ENCODE measurements around the gene KCNH4. TPM values are rescaled to one million over a fixed set of nuclear protein-coding genes. Genes with fewer than 3 reads are reported as not detected.

KCNH4 gene
- total and polyA plus RNA-seq, 2 experiments from 2014 or later = 0.17 to 0.23 TPM

- H3K9me3 ChIP-seq (ENCODE audit: low read depth) = no peaks in the 10 kb centered on the region
- H3K4me3 ChIP-seq = no peak overlapping the region
- H3K27ac ChIP-seq = no peak overlapping the region
- H3K27me3 ChIP-seq = no peaks in the 10 kb centered on the region
- no peaks in the 10 kb centered on the region for H3K4me1 ChIP-seq (ENCODE audit: insufficient read depth)
- no peak overlapping the region for H3K4me2 ChIP-seq
- H2AFZ ChIP-seq = no peak overlapping the region
- no peaks in the 10 kb centered on the region for H4K20me1 ChIP-seq (ENCODE audit: insufficient read depth, poor library complexity, severe bottlenecking)
- 92% methylated on average over 2 of the region's 2 CpGs for WGBS (ENCODE audit: low lambda C conversion rate, missing lambda C conversion rate)
- TF ChIP-seq EZH2 (IDR thresholded peaks at IDR 0.05; ENCODE audit: borderline replicate concordance) (no peak), EZH2phosphoT487 (IDR thresholded peaks at IDR 0.05; ENCODE audit: low read depth, severe bottlenecking, unreplicated experiment) (no peak), CTCF (IDR thresholded peaks at IDR 0.05; ENCODE audit: poor library complexity) (no peak)
- no peak for DNase-seq (ENCODE audit: low spot score)
- H3K36me3 ChIP-seq (replicated peaks; ENCODE audit: insufficient read depth, low read depth) = no peaks in the 10 kb centered on the region
- no peaks in the 10 kb centered on the region for H3K79me2 ChIP-seq
- no peaks in the 10 kb centered on the region for H3K9me2 ChIP-seq (replicated peaks; ENCODE audit: insufficient read depth)
Observed at GRCh38 chr17:42203354-42203753, 22.4 kb upstream of the KCNH4 start.

- Histone ChIP-seq H3K9me3 (ENCODE audit: low read depth) (no peaks in the 10 kb centered on the region), H3K27ac (no peak overlapping the region), H3K4me1 (ENCODE audit: insufficient read depth) (no peaks in the 10 kb centered on the region), H3K27me3 (no peaks in the 10 kb centered on the region), H3K4me2 (no peak overlapping the region), H4K20me1 (ENCODE audit: insufficient read depth, poor library complexity, severe bottlenecking) (no peaks in the 10 kb centered on the region), H2AFZ (no peak overlapping the region), H3K9me2 (replicated peaks; ENCODE audit: insufficient read depth) (no peaks in the 10 kb centered on the region), H3K4me3 (no peak overlapping the region), H3K79me2 (no peaks in the 10 kb centered on the region), H3K36me3 (replicated peaks; ENCODE audit: insufficient read depth, low read depth) (no peaks in the 10 kb centered on the region)
- no peak for DNase-seq (ENCODE audit: low spot score)
- TF ChIP-seq CTCF (IDR thresholded peaks at IDR 0.05; ENCODE audit: poor library complexity) (no peak), EZH2phosphoT487 (IDR thresholded peaks at IDR 0.05; ENCODE audit: low read depth, severe bottlenecking, unreplicated experiment) (no peak), EZH2 (IDR thresholded peaks at IDR 0.05; ENCODE audit: borderline replicate concordance) (no peak)
- WGBS (ENCODE audit: low lambda C conversion rate, missing lambda C conversion rate) = 95% methylated on average over 5 of the region's 5 CpGs
Observed at GRCh38 chr17:42202696-42203095, 21.8 kb upstream of the KCNH4 start.

- DNase-seq (ENCODE audit: low spot score) = no peak
- Histone ChIP-seq H3K27me3 (no peaks in the 10 kb centered on the region), H4K20me1 (ENCODE audit: insufficient read depth, poor library complexity, severe bottlenecking) (no peaks in the 10 kb centered on the region), H3K9me2 (replicated peaks; ENCODE audit: insufficient read depth) (no peaks in the 10 kb centered on the region), H3K36me3 (replicated peaks; ENCODE audit: insufficient read depth, low read depth) (no peaks in the 10 kb centered on the region), H3K4me2 (no peak overlapping the region), H3K4me1 (ENCODE audit: insufficient read depth) (no peaks in the 10 kb centered on the region), H3K4me3 (no peak overlapping the region), H3K79me2 (no peaks in the 10 kb centered on the region), H3K27ac (no peak overlapping the region), H2AFZ (no peak overlapping the region), H3K9me3 (ENCODE audit: low read depth) (no peaks in the 10 kb centered on the region)
- 97% methylated on average over 6 of the region's 6 CpGs for WGBS (ENCODE audit: low lambda C conversion rate, missing lambda C conversion rate)
- TF ChIP-seq CTCF (IDR thresholded peaks at IDR 0.05; ENCODE audit: poor library complexity) (no peak), EZH2 (IDR thresholded peaks at IDR 0.05; ENCODE audit: borderline replicate concordance) (no peak), EZH2phosphoT487 (IDR thresholded peaks at IDR 0.05; ENCODE audit: low read depth, severe bottlenecking, unreplicated experiment) (no peak)
Observed at GRCh38 chr17:42202159-42202558, 21.2 kb upstream of the KCNH4 start.

GRCh38 chr17:42201458-42201772 is 20.5 kb upstream of the KCNH4 start:
- Histone ChIP-seq H4K20me1 (ENCODE audit: insufficient read depth, poor library complexity, severe bottlenecking) (no peaks in the 10 kb centered on the region), H3K36me3 (replicated peaks; ENCODE audit: insufficient read depth, low read depth) (no peaks in the 10 kb centered on the region), H3K9me2 (replicated peaks; ENCODE audit: insufficient read depth) (no peaks in the 10 kb centered on the region), H3K9me3 (ENCODE audit: low read depth) (no peaks in the 10 kb centered on the region), H3K4me2 (peak overlapping the region; percentile 61), H3K27ac (peak overlapping the region; percentile 87), H3K4me3 (no peak overlapping the region), H3K79me2 (no peaks in the 10 kb centered on the region), H3K27me3 (no peaks in the 10 kb centered on the region), H2AFZ (no peak overlapping the region), H3K4me1 (ENCODE audit: insufficient read depth) (no peaks in the 10 kb centered on the region)
- WGBS (ENCODE audit: low lambda C conversion rate, missing lambda C conversion rate) = 95% methylated on average over 10 of the region's 10 CpGs
- no peak for TF ChIP-seq EZH2 (IDR thresholded peaks at IDR 0.05; ENCODE audit: borderline replicate concordance)
- no peak for DNase-seq (ENCODE audit: low spot score)
